GM19193 (cell line): Measurements from ENCODE around the gene TSHZ3.

ENCODE experiments used
- POLR2A ChIP-seq: IDR thresholded peaks from 4 replicates; pipeline ENCODE4 v1.6.1; 2011; ENCODE audit not compliant: insufficient read depth, insufficient read length; ENCODE audit errors: extremely low read depth

Gene TSHZ3

GRCh38 chr19:31347354-31347753 lies 1.9 kb downstream of the TSHZ3 start:
- no peak for TF ChIP-seq POLR2A

GRCh38 chr19:31346184-31347059 lies 2.8 kb downstream of the TSHZ3 start:
- no peak for TF ChIP-seq POLR2A

- TF ChIP-seq POLR2A: no peak
Measured at GRCh38 chr19:31344403-31344802, 4.8 kb downstream of the TSHZ3 start.

GRCh38 chr19:31342926-31343325 lies 6.3 kb downstream of the TSHZ3 start:
- no peak for TF ChIP-seq POLR2A

GRCh38 chr19:31340042-31341025 lies 8.9 kb downstream of the TSHZ3 start:
- TF ChIP-seq POLR2A: no peak

- no peak for TF ChIP-seq POLR2A
Measured at GRCh38 chr19:31339411-31339810, 9.8 kb downstream of the TSHZ3 start.

- TF ChIP-seq POLR2A: no peak
Measured at GRCh38 chr19:31338069-31338776, 11.0 kb downstream of the TSHZ3 start.

GRCh38 chr19:31337008-31337914 lies 12.0 kb downstream of the TSHZ3 start:
- no peak for TF ChIP-seq POLR2A

- no peak for TF ChIP-seq POLR2A
Measured at GRCh38 chr19:31335716-31336115, 13.5 kb downstream of the TSHZ3 start.

- TF ChIP-seq POLR2A: no peak
Measured at GRCh38 chr19:31334849-31335624, 14.2 kb downstream of the TSHZ3 start.

- TF ChIP-seq POLR2A: no peak
Measured at GRCh38 chr19:31334101-31334848, 15.0 kb downstream of the TSHZ3 start.

- TF ChIP-seq POLR2A: no peak
Measured at GRCh38 chr19:31332096-31332495, 17.1 kb downstream of the TSHZ3 start.
